Fibroblast of villous mesenchyme (primary cell): ENCODE measurements around the gene ADD1. TPM values are rescaled to one million over a fixed set of nuclear protein-coding genes. Genes with fewer than 3 reads are reported as not detected.
A peak's percentile ranks its signal among the peaks of the same experiment; 100 is the strongest.

ENCODE experiments used
- DNase-seq: peaks from one replicate; pipeline ENCODE4 v3.0.0-alpha.2; 2010; ENCODE audit warnings: low read depth
- H3K4me3 ChIP-seq: 2 replicates; pipeline ENCODE4 v1.5.1; 2011; ENCODE audit warnings: low read depth, mild to moderate bottlenecking, low read length
- CTCF ChIP-seq: IDR thresholded peaks from 2 replicates; pipeline ENCODE4 v1.5.1; 2012; ENCODE audit warnings: low read depth, mild to moderate bottlenecking, low read length; ENCODE audit not compliant: insufficient read depth
- total RNA-seq: library from RNA; depleted of rRNA; stranded (reverse); fragments of >200 nt; gene quantifications from 2 replicates; pipeline ENCODE4 v1.2.3, GENCODE V29; 2012

The ADD1 gene
- total RNA-seq, 1 donor = 212 TPM

- DNase-seq = peak; percentile 70
Measured at GRCh38 chr4:2862528-2862927, 18.9 kb downstream of the ADD1 start.

DNA sequence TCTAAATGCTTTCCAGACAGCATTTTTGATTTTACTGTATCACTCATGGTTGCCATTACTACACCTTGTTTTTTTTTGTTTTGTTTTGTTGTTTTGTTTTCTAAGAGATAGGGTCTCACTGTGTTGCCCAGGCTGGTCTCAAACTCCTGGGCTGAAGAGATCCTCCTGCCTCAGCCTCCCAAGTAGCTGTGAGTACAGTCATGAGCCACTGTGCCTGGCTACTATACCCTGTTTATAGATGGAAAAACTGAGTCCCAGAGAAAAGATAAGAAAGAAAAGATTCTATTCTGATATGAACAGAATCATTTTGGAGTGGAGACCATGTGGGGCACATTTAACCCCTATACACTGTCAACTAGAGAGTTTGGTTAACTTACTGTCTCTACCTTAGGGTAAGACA is 20.0 kb downstream of the ADD1 start:
- no peak for DNase-seq
- no peak for TF ChIP-seq CTCF
- H3K4me3 ChIP-seq = no peak overlapping the region

More at GRCh38 chr4:2862528-2862927, 18.9 kb downstream of the ADD1 start:
- no peak overlapping the region for H3K4me3 ChIP-seq
- TF ChIP-seq CTCF = no peak

GRCh38 chr4:2865196-2865780 is 21.6 kb downstream of the ADD1 start:
- peak; percentile 18 for DNase-seq
- TF ChIP-seq CTCF = no peak

DNA sequence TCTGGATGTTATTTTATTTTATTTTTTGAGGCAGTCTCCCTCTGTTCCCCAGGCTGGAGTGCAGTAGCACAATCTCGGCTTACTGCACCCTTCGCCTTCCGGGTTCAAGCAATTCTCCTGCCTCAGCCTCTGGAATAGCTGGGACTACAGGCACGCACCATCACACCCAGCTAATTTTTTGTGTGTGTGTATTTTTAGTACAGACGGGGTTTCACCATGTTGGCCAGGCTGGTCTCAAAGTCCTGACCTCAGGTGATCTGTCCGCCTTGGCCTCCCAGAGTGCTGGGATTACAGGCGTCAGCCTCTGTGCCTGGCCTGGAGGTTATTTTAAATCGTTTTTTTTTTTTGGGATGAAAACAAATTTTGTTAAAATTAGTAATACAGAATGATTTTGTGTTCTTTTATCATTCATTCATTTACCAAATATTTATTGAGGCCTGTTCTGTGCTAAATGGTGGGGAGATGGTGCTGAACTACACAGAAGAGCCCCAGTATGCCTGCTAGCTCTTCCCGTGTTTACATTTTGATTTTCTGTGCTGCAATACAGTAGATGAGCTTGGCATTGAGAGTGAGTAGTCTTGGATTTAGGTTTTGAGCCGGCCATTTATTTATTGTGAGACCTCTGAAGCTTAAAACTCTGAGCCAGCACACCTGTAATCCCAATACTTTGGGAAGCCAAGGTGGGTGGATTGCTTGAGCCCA is 22.7 kb downstream of the ADD1 start:
- no peak overlapping the region for H3K4me3 ChIP-seq
- DNase-seq = peak; percentile 14
- TF ChIP-seq CTCF = no peak

More at GRCh38 chr4:2865196-2865780, 21.6 kb downstream of the ADD1 start:
- H3K4me3 ChIP-seq = no peak overlapping the region

DNA sequence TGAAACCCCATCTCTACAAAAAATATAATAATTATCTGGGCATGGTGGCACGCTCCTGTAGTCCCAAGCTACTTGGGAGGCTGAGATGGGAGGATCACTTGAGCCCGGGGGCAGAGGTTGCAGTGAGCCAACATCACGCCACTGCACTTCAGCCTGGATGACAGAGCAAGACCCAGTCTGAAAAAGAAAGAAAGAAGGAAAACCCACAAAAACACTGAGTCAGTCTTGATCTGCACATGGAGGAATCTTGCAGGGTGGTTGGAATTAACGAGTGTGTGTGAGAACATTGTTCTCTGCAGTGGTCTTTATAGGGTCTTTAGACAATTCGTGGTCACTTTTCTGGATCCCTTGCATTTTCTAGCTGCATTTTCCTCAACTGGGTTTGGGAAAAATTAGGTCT is 23.2 kb downstream of the ADD1 start:
- H3K4me3 ChIP-seq = no peak overlapping the region
- TF ChIP-seq CTCF = no peak
- peak; percentile 31 for DNase-seq

- DNase-seq = peak; percentile 87
Measured at GRCh38 chr4:2867758-2868491, 24.3 kb downstream of the ADD1 start.

More at GRCh38 chr4:2867758-2868491, 24.3 kb downstream of the ADD1 start:
- peak overlapping the region; percentile 57 for H3K4me3 ChIP-seq
- no peak for TF ChIP-seq CTCF
